Fibroblast of upper back skin (primary cell): ENCODE measurements around the gene F11R.
"Not testable (repeated sequence)": the region's sequence is repeated elsewhere in the genome, so short reads cannot be mapped to it uniquely, and the experiment has no call there.

ENCODE experiments used
- DNase-seq: peaks from one replicate; pipeline ENCODE4 v3.0.0-alpha.2; 2013

F11R gene

GRCh38 chr1:161039546-161039945 lies 18.6 kb upstream of the F11R start:
- no peak for DNase-seq

GRCh38 chr1:161039154-161039545 lies 18.2 kb upstream of the F11R start:
- no peak for DNase-seq

GRCh38 chr1:161038523-161039153 lies 17.7 kb upstream of the F11R start, which contains the start of gene TSTD1:
Gene TSTD1, minus strand, starts transcription at chr1:161038964. Its CDS starts 75 bp downstream, at chr1:161038889.
- no peak for DNase-seq

- DNase-seq: no peak
Measured at GRCh38 chr1:161037661-161038522, 16.9 kb upstream of the F11R start.

GRCh38 chr1:161033751-161034150 lies 12.8 kb upstream of the F11R start:
- DNase-seq: no peak

- DNase-seq: no peak
Measured at GRCh38 chr1:161032409-161032808, 11.5 kb upstream of the F11R start.

- no peak for DNase-seq
Measured at GRCh38 chr1:161031874-161032273, 10.9 kb upstream of the F11R start.

GRCh38 chr1:161029466-161029865 lies 8.5 kb upstream of the F11R start:
- not testable (repeated sequence) for DNase-seq

- not testable (repeated sequence) for DNase-seq
Measured at GRCh38 chr1:161026954-161027353, 6.0 kb upstream of the F11R start.

- not testable (repeated sequence) for DNase-seq
Measured at GRCh38 chr1:161022432-161022831, 1.5 kb upstream of the F11R start.

GRCh38 chr1:161021970-161022353 lies 1.0 kb upstream of the F11R start:
- DNase-seq: no peak

GRCh38 chr1:161021165-161021969 lies 415 bp upstream of the F11R start:
- no peak for DNase-seq

GRCh38 chr1:161019751-161020495 lies 1.0 kb downstream of the F11R start:
- DNase-seq: no peak

GRCh38 chr1:161019111-161019660 lies 1.8 kb downstream of the F11R start:
- not testable (repeated sequence) for DNase-seq

- DNase-seq: no peak
Measured at GRCh38 chr1:161018631-161018930, 2.4 kb downstream of the F11R start.

GRCh38 chr1:161017756-161018630 lies 3.0 kb downstream of the F11R start:
- no peak for DNase-seq

GRCh38 chr1:161017181-161017580 lies 3.8 kb downstream of the F11R start:
- DNase-seq: not testable (repeated sequence)

- DNase-seq: not testable (repeated sequence)
Measured at GRCh38 chr1:161016683-161017082, 4.3 kb downstream of the F11R start.

GRCh38 chr1:161013488-161014230 lies 7.3 kb downstream of the F11R start:
- peak; percentile 47 for DNase-seq

- no peak for DNase-seq
Measured at GRCh38 chr1:161013131-161013487, 7.8 kb downstream of the F11R start.

GRCh38 chr1:161012420-161012819 lies 8.5 kb downstream of the F11R start:
- DNase-seq: no peak
